DMS 273 (cell line): ENCODE measurements around the gene DEFB131A.
A peak's percentile ranks its signal among the peaks of the same experiment; 100 is the strongest.
"Not testable (repeated sequence)": the region's sequence is repeated elsewhere in the genome, so short reads cannot be mapped to it uniquely, and the experiment has no call there.

Source experiments
- DNase-seq: peaks from one replicate; lab custom pipeline; 2025; ENCODE audit not compliant: unreplicated experiment; lab: John Stamatoyannopoulos, UW

Gene DEFB131A

DNA sequence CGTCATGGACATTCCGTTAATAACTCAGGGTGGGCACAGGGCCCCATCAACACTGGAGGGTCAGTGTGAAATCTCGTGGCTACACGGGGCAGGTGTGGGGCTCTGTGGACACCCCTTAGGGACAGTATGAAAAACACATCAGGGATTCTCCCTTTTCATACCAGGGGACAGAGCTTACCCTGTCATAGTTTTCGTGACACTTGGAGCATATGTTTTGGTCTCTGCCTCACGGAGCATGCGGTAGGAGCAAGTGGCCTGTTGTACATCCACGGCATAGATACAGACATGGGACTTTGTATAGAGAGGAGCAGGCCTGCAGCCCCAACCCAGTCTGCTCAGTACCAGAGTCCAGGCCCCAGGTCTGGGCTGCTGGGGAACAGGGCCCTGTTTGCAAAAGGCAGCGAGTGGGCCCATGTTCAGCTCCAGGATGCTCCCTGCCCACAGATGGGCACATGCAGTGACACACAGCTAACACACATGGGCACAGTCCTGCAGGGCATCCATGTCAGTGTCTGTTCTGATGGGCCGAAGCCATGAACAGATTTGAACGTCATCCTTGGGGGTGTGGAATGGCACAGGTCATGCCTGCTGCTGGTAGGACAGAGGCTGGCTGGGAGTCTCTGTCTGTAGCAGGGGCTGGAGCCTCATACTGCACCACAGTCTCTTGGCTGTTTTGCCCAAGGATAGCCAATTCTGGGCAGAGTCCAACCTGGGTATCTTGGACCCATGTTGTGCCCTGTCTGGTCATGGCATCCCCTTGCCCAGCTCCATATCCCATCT, 50.2 kb downstream of the DEFB131A start:
- not testable (repeated sequence) for DNase-seq

- DNase-seq = peak; percentile 65
Observed at GRCh38 chr4:9495443-9495842, 51.2 kb downstream of the DEFB131A start.

DNA sequence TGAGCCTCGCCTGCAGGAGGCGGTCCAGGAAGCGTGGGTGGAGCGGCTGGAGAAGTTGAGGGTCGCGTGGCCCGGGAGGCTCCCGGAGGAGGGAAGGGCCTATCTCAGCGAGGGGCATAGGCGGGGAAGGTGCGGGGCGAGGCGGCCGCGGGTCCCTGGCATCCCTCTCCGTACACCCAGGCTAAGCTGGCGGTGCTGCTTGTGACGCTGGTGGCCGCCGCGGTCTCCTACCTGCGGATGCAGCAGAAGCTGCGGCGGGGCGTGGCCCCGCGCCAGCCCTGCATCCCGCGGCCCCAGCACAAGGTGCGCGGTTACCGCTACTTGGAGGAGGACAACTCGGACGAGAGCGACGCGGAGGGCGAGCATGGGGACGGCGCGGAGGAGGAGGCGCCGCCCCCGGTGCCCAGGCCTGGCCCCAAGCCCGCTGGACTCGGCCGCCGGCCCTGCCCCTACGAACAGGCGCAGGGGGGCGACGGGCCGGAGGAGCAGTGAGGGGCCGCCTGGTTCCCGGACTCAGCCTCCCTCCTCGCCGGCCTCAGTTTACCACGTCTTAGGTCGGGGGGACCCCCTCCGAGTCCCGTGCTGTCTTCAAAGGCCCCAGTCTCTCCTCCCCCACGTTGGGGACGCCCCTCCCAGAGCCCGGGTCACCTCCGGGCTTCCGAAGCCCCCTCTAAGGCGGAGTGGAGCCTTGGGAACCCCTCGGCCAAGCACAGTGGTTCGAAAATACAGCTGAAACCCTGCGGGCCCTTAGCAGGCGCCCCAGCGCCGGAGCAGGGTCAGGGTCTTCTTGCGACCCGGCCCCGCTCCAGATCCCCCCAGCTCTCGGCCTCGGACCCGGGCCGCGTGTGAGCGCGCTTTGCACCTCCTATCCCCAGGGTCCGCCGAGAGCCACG, 53.6 kb downstream of the DEFB131A start:
- DNase-seq = not testable (repeated sequence)

- DNase-seq = not testable (repeated sequence)
Observed at GRCh38 chr4:9498468-9499040, 54.3 kb downstream of the DEFB131A start.

GRCh38 chr4:9499974-9500487, 55.8 kb downstream of the DEFB131A start:
- DNase-seq = not testable (repeated sequence)
